ENCODE data around the gene MTFR1L. TPM values are rescaled to one million over a fixed set of nuclear protein-coding genes. Genes with fewer than 3 reads are reported as not detected.
A peak's percentile ranks its signal among the peaks of the same experiment; 100 is the strongest.

Gene MTFR1L
- total RNA-seq, 1 donor from 2014 or later = 76.8 TPM

DNA sequence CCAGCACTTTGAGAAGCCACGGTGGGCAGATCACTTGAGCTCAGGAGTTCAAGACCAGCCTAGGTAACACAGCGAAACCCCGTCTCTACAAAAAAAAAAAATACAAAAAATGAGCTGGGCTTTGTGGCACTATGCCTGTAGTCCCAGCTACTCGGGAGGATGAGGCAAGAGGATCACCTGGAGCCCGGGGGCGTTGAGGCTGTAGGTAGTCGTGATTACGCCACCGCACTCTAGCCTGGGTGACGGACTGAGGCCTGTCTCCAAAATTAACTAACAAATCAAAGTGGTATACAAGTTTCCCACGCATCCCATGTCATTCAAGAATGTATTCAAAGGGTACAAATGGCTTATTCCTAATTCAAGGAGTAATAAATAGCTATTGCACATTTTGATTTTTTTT, 37.1 kb downstream of the MTFR1L start:
- DNase-seq (ENCODE audit: extremely low spot score, unreplicated experiment) = peak; percentile 73
- Mint-ChIP-seq H3K36me3 (ENCODE audit: unreplicated experiment) (no peaks in the 10 kb centered on the region), H3K9me3 (ENCODE audit: unreplicated experiment) (no peaks in the 10 kb centered on the region), H3K27me3 (ENCODE audit: unreplicated experiment) (no peaks in the 10 kb centered on the region), H3K27ac (ENCODE audit: unreplicated experiment) (no peak overlapping the region), H3K4me3 (ENCODE audit: unreplicated experiment) (no peak overlapping the region), H3K4me1 (ENCODE audit: unreplicated experiment) (peaks cover 22% of the 10 kb centered on the region)
- TF ChIP-seq, protein P1, sequence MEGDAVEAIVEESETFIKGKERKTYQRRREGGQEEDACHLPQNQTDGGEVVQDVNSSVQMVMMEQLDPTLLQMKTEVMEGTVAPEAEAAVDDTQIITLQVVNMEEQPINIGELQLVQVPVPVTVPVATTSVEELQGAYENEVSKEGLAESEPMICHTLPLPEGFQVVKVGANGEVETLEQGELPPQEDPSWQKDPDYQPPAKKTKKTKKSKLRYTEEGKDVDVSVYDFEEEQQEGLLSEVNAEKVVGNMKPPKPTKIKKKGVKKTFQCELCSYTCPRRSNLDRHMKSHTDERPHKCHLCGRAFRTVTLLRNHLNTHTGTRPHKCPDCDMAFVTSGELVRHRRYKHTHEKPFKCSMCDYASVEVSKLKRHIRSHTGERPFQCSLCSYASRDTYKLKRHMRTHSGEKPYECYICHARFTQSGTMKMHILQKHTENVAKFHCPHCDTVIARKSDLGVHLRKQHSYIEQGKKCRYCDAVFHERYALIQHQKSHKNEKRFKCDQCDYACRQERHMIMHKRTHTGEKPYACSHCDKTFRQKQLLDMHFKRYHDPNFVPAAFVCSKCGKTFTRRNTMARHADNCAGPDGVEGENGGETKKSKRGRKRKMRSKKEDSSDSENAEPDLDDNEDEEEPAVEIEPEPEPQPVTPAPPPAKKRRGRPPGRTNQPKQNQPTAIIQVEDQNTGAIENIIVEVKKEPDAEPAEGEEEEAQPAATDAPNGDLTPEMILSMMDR (IDR thresholded peaks at IDR 0.05) = no peak

DNA sequence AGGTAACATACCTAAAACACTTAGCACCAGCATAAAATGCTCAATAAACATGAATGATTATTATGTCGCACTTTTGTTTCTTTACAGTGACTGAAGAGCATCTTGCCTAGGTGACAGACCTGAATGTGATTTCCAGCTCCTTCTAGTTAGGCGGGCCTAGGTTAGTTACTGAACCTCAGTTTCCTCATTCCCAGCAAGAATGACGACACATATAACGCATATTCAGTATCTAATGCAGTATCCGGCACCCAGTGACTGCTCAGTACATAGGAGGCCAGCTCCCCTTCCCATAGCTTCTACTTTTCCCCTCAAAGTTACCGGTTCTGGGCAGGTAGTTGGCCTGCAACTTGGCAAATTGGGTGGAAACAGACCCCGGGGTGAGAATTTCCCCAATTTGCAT, 38.7 kb downstream of the MTFR1L start:
- H3K36me3 Mint-ChIP-seq (ENCODE audit: unreplicated experiment) = peaks cover 8% of the 10 kb centered on the region
- peaks cover 24% of the 10 kb centered on the region for H3K4me1 Mint-ChIP-seq (ENCODE audit: unreplicated experiment)
- H3K27me3 Mint-ChIP-seq (ENCODE audit: unreplicated experiment) = no peaks in the 10 kb centered on the region
- peak overlapping the region; percentile 94 for H3K4me3 Mint-ChIP-seq (ENCODE audit: unreplicated experiment)
- TF ChIP-seq, protein P1 (IDR thresholded peaks at IDR 0.05) = no peak
- H3K27ac Mint-ChIP-seq (ENCODE audit: unreplicated experiment) = peak overlapping the region; percentile 84
- no peak for DNase-seq (ENCODE audit: extremely low spot score, unreplicated experiment)
- H3K9me3 Mint-ChIP-seq (ENCODE audit: unreplicated experiment) = no peaks in the 10 kb centered on the region

DNA sequence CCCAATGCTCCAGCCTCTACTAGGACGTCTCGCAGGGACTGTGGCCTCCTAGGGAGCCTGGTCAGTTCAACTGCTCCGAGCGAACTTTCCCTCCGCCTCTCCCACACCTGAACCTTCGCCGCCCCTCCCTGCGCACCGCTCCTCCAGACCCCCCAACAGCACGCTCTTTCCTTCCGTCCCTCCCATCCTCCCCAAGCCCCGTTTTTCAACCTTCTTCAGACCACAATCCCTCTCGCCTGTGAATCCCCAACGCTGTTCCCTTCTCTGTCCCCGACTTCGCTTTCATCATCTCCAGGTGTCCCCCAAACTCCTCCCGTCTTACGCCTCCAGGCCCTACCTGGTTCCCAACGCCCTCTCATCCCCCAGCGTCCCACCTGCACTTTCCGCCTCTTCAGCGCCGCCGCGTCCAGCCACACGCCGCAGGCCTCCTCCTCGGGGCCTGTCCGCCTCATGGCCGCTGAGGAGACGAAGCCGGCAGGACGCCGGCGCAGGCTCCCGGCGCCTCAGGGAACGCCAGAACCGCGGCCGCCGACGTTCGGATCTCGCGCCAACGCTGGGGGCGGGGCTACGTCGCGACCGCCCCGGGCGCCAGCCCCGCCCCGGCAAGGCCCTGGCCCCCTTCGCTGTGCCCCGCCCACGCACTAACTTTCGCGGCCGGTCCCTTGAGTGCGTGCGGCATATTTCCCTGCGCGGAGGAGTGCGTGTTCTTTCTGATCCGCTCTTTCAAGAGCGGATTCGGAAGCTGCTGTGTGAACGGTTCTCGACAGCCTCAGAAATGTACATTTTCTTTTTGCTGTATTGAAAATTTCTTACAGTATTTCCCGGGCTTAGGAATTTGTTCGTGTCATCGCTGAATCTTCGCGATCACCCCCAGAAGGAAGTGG, 39.4 kb downstream of the MTFR1L start, which contains the start of gene AUNIP:
Gene AUNIP (minus strand): TSS at position 552 of the 884 bp plus-strand sequence. CDS start 100 bp downstream, at position 452.
- peaks cover 24% of the 10 kb centered on the region for H3K4me1 Mint-ChIP-seq (ENCODE audit: unreplicated experiment)
- no peaks in the 10 kb centered on the region for H3K27me3 Mint-ChIP-seq (ENCODE audit: unreplicated experiment)

DNA sequence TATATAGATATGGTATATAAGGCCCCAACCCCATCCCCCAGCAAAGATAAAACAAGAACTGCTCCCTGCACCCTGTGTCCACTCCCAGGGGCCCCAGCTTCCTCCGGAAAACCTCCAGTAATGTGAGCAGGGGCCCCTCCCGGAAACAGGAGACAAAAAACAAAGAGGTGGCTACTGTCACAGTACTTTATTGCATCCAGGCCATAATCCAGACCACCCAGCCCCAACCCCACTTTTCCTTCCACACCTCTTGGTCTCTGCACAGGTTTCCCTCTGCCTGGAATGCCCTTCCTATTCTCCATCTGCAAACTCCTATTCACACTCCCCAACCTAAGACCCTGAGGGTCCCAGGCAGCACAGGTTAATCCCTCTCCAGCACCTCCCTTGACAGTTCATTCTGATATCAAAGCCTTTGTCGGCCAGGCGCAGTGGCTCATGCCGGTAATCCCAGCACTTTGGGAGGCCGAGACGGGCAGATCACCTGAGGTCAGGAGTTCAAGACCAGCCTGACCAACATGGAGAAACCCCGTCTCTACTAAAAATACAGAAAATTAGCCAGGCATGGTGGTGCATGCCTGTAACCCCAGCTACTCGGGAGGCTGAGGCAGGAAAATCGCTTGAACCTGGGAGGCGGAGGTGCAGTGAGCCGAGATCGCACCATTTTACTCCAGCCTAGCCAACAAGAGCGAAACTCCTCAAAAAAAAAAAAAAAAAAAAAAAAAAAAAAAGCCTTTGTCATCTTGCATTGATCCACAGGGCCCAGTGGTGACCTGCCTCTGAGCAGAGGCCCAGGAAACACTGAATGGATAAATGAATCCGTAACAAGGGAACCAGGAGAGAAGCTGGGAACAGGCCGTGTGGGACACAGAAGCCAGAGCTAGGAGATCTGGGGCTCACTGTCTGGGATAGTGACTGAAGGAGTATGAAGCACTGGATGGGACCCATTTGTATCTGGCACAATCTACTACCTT, 41.8 kb downstream of the MTFR1L start:
- peak overlapping the region; percentile 66 for H3K27ac Mint-ChIP-seq (ENCODE audit: unreplicated experiment)
- no peaks in the 10 kb centered on the region for H3K9me3 Mint-ChIP-seq (ENCODE audit: unreplicated experiment)
- peaks cover 24% of the 10 kb centered on the region for H3K4me1 Mint-ChIP-seq (ENCODE audit: unreplicated experiment)
- TF ChIP-seq, protein P1 (IDR thresholded peaks at IDR 0.05) = no peak
- H3K27me3 Mint-ChIP-seq (ENCODE audit: unreplicated experiment) = no peaks in the 10 kb centered on the region
- H3K36me3 Mint-ChIP-seq (ENCODE audit: unreplicated experiment) = peaks cover 8% of the 10 kb centered on the region
- DNase-seq (ENCODE audit: extremely low spot score, unreplicated experiment) = no peak
- H3K4me3 Mint-ChIP-seq (ENCODE audit: unreplicated experiment) = peak overlapping the region; percentile 40

More for the DNA sequence above, 39.4 kb downstream of the MTFR1L start, which contains the start of gene AUNIP:
- peak within 1 kb of the TSS; percentile 94 for H3K4me3 Mint-ChIP-seq (ENCODE audit: unreplicated experiment)
- peaks cover 8% of the 10 kb centered on the region for H3K36me3 Mint-ChIP-seq (ENCODE audit: unreplicated experiment)
- TF ChIP-seq, protein P1 (IDR thresholded peaks at IDR 0.05) = no peak
- peak within 1 kb of the TSS; percentile 99 for H3K27ac Mint-ChIP-seq (ENCODE audit: unreplicated experiment)
- H3K9me3 Mint-ChIP-seq (ENCODE audit: unreplicated experiment) = no peaks in the 10 kb centered on the region
- DNase-seq (ENCODE audit: extremely low spot score, unreplicated experiment) = peak; percentile 95

All from osteocyte (in vitro differentiated cells).